Upper lobe of left lung (tissue), 6 donors: Measurements from ENCODE around the gene GP5. TPM values are rescaled to one million over a fixed set of nuclear protein-coding genes. Genes with fewer than 3 reads are reported as not detected.
A peak's percentile ranks its signal among the peaks of the same experiment; 100 is the strongest.

Experiments
- ATAC-seq, 2 donors: fragments of 200-7000 bp; cut with Tn5 transposase; one replicate each; pipeline ENCODE4 v1.9.1; 2022; ENCODE audit warnings: mild to moderate bottlenecking in 2 of 2, moderate library complexity in 2 of 2; ENCODE audit not compliant: low FRiP score in 2 of 2
- DNase-seq, 2 donors: peaks; one replicate each; pipeline ENCODE4 v3.0.0-alpha.2; 2019 to 2020
- H3K27ac ChIP-seq, 4 donors: fragments of 200-600 bp; sonication (generic); one replicate each; pipeline ENCODE4 v1.5.1; 2016 to 2019
- H3K27me3 ChIP-seq, 4 donors: fragments of 200-600 bp; sonication (generic); one replicate each; pipeline ENCODE4 v1.5.1; 2017 to 2019
- H3K36me3 ChIP-seq, 4 donors: fragments of 200-600 bp; sonication (generic); one replicate each; pipeline ENCODE4 v1.5.1; 2016 to 2019
- H3K4me1 ChIP-seq, 4 donors: fragments of 200-600 bp; sonication (generic); one replicate each; pipeline ENCODE4 v1.5.1; 2018 to 2019
- H3K4me3 ChIP-seq, 4 donors: fragments of 200-600 bp; sonication (generic); one replicate each; pipeline ENCODE4 v1.5.1; 2017 to 2019; ENCODE audit warnings: mild to moderate bottlenecking in 2 of 4, moderate library complexity in 1 of 4
- H3K9me3 ChIP-seq, 4 donors: fragments of 200-600 bp; sonication (generic); one replicate each; pipeline ENCODE4 v1.5.1; 2018 to 2019
- CTCF ChIP-seq, 6 experiments: fragments of 450-650 bp in 4 of 6; fragments of 200-600 bp in 2 of 6; sonication (generic) in 2 of 6; IDR thresholded peaks; one replicate each; pipeline ENCODE4 v1.5.1; 2016 to 2019; ENCODE audit warnings: antibody characterized with exemption in 6 of 6
- EP300 ChIP-seq, 4 donors: sonication (generic); formaldehyde crosslinking; IDR thresholded peaks; one replicate each; pipeline ENCODE4 v1.5.1; 2017; ENCODE audit warnings: antibody characterized with exemption in 4 of 4, control low read depth in 2 of 4
- POLR2A ChIP-seq, 4 donors: fragments of 450-650 bp; IDR thresholded peaks; one replicate each; pipeline ENCODE4 v1.5.1; 2016 to 2017; ENCODE audit warnings: antibody characterized with exemption in 4 of 4, mild to moderate bottlenecking in 2 of 4
- POLR2AphosphoS5 ChIP-seq, 2 donors: sonication (generic); formaldehyde crosslinking; IDR thresholded peaks; one replicate each; pipeline ENCODE4 v1.5.1; 2017; ENCODE audit warnings: antibody characterized with exemption in 2 of 2
- WGBS, 2 donors: methylation state at CpG; one replicate each; pipeline ENCODE4 v1.1.5; 2017 to 2018; 5-methylcytosine and 5-hydroxymethylcytosine counted together
- total RNA-seq, 6 donors: library from RNA; depleted of rRNA in 4 of 6; stranded (reverse); fragments of >200 nt in 4 of 6; gene quantifications; one replicate each; pipeline versions ENCODE4 v1.1.0 to v1.2.1, GENCODE V29; 2016 to 2021
- donor health status: DM: no; HTN: no; CAD: no; lungs with moderate emphysema.
- donor health status: DM: no; HTN: yes; CAD: no; lungs with severe emphysema.

GP5 gene
- total RNA-seq, 6 donors from 2014 or later = 0.09 to 1.1 (median 0.20) TPM; not detected in 2

- DNase-seq (no peak), ATAC-seq (no peak)
- peaks cover 0 to 4% (median 0%) of the 10 kb centered on the region in 4 donors for H3K27me3 ChIP-seq
- H3K27ac ChIP-seq = no peak overlapping the region
- H3K36me3 ChIP-seq = no peaks in the 10 kb centered on the region
- 87 to 93% methylated on average over 13 to 14 of the region's 14 CpGs for WGBS, 2 donors
- TF ChIP-seq EP300 (IDR thresholded peaks at IDR 0.05) (no peak), POLR2A (IDR thresholded peaks at IDR 0.05) (no peak), CTCF (IDR thresholded peaks at IDR 0.05) (no peak), POLR2AphosphoS5 (IDR thresholded peaks at IDR 0.05) (no peak)
- H3K4me3 ChIP-seq = no peak overlapping the region
- peaks cover 0 to 8% (median 3%) of the 10 kb centered on the region in 4 donors for H3K4me1 ChIP-seq
- no peaks in the 10 kb centered on the region for H3K9me3 ChIP-seq
These were observed 26.0 kb downstream of the GP5 start for GRCh38 chr3:194373028-194373427.

GRCh38 chr3:194370753-194371152 is 28.3 kb downstream of the GP5 start:
- peaks cover 0 to 8% (median 3%) of the 10 kb centered on the region in 4 donors for H3K4me1 ChIP-seq
- 65 to 79% methylated on average over 10 of the region's 10 CpGs for WGBS, 2 donors
- ATAC-seq = no peak

GRCh38 chr3:194369522-194370279 is 29.4 kb downstream of the GP5 start, which contains the start of gene LRRC15:
Gene LRRC15, minus strand, starts transcription at chr3:194369743. Its CDS starts 8,700 bp downstream, at chr3:194361043.
- Histone ChIP-seq H3K36me3 (no peaks in the 10 kb centered on the region), H3K4me1 (peaks cover 0 to 8% (median 3%) of the 10 kb centered on the region in 4 donors), H3K27ac (no peak within 1 kb of the TSS), H3K4me3 (no peak within 1 kb of the TSS), H3K27me3 (peaks cover 0 to 4% (median 0%) of the 10 kb centered on the region in 4 donors), H3K9me3 (no peaks in the 10 kb centered on the region)
- WGBS, 2 donors = 9 to 20% methylated on average over 7 to 19 of the region's 21 CpGs
- ATAC-seq (peak; percentile 74 to 75), DNase-seq (peak; percentile 35 to 83)
- TF ChIP-seq CTCF (IDR thresholded peaks at IDR 0.05) (no peak), POLR2AphosphoS5 (IDR thresholded peaks at IDR 0.05) (no peak), POLR2A (IDR thresholded peaks at IDR 0.05) (no peak), EP300 (IDR thresholded peaks at IDR 0.05) (no peak)

More at GRCh38 chr3:194370753-194371152, 28.3 kb downstream of the GP5 start:
- no peak for DNase-seq
- TF ChIP-seq POLR2A (IDR thresholded peaks at IDR 0.05) (no peak), EP300 (IDR thresholded peaks at IDR 0.05) (no peak), CTCF (IDR thresholded peaks at IDR 0.05) (no peak)
- H3K36me3 ChIP-seq = no peaks in the 10 kb centered on the region
- no peak overlapping the region for H3K4me3 ChIP-seq
- peaks cover 0 to 4% (median 0%) of the 10 kb centered on the region in 4 donors for H3K27me3 ChIP-seq
- no peaks in the 10 kb centered on the region for H3K9me3 ChIP-seq
- no peak overlapping the region for H3K27ac ChIP-seq

- no peak for DNase-seq
- Histone ChIP-seq H3K9me3 (no peaks in the 10 kb centered on the region), H3K27me3 (peaks cover 0 to 4% (median 0%) of the 10 kb centered on the region in 4 donors), H3K4me3 (no peak overlapping the region), H3K27ac (no peak overlapping the region), H3K36me3 (no peaks in the 10 kb centered on the region), H3K4me1 (peaks cover 0 to 8% (median 3%) of the 10 kb centered on the region in 4 donors)
- no peak for ATAC-seq
- TF ChIP-seq POLR2AphosphoS5 (IDR thresholded peaks at IDR 0.05) (no peak), CTCF (IDR thresholded peaks at IDR 0.05) (no peak), EP300 (IDR thresholded peaks at IDR 0.05) (no peak), POLR2A (IDR thresholded peaks at IDR 0.05) (no peak)
- 77% methylated on average over 6 of the region's 6 CpGs; no CpG with 5 or more reads in 1 of the 2 donors for WGBS, 2 donors
These were observed 30.1 kb downstream of the GP5 start for GRCh38 chr3:194368918-194369317.
